GM12878 (cell line): ENCODE measurements around the gene MYO1C.

Experiments used
- BHLHE40 ChIP-seq, 2 experiments: fragments of 450-650 bp in 1 of 2; IDR thresholded peaks; 2 replicates each; pipeline ENCODE4 v1.6.1; 2011 to 2017; ENCODE audit warnings: low read depth in 2 of 2, borderline replicate concordance in 1 of 2, improper control_type of control experiment in 1 of 2, low read length in 1 of 2, mild to moderate bottlenecking in 1 of 2
- CBFB ChIP-seq: IDR thresholded peaks from 2 replicates; pipeline ENCODE4 v1.6.1; 2016; ENCODE audit warnings: antibody characterized with exemption, low read depth
- CTCF ChIP-seq, 3 experiments: IDR thresholded peaks in 2 of 3; conservative IDR thresholded peaks in 1 of 3; 2 replicates each; pipeline ENCODE4 v1.5.1; 2011; ENCODE audit warnings: low read depth in 3 of 3, low read length in 3 of 3, mild to moderate bottlenecking in 3 of 3, control low read depth in 2 of 3, moderate library complexity in 2 of 3, inconsistent platforms in 1 of 3, mixed read lengths in 1 of 3; ENCODE audit not compliant: control insufficient read depth in 2 of 3, insufficient read depth in 1 of 3; ENCODE audit errors: extremely low read depth in 1 of 3
- E2F8 ChIP-seq: fragments of 450-650 bp; IDR thresholded peaks from 2 replicates; pipeline ENCODE4 v1.6.1; 2018; ENCODE audit warnings: mild to moderate bottlenecking, low read depth, moderate library complexity; ENCODE audit not compliant: partially characterized antibody
- IKZF1 ChIP-seq: fragments of 450-650 bp; conservative IDR thresholded peaks from 2 replicates; pipeline ENCODE4 v1.6.1; 2017; ENCODE audit warnings: antibody characterized with exemption, mild to moderate bottlenecking
- MXI1 ChIP-seq: fragments of 150-350 bp; IDR thresholded peaks from 2 replicates; pipeline ENCODE4 v1.6.1; 2011; ENCODE audit warnings: low read depth, mild to moderate bottlenecking, inconsistent platforms, low read length, improper control_type of control experiment
- NFXL1 ChIP-seq: fragments of 450-650 bp; IDR thresholded peaks from 2 replicates; pipeline ENCODE4 v1.6.1; 2017; ENCODE audit warnings: antibody characterized with exemption, mild to moderate bottlenecking, borderline replicate concordance
- POLR2A ChIP-seq: IDR thresholded peaks from 2 replicates; pipeline ENCODE4 v1.6.1; 2011; ENCODE audit warnings: low read depth, mild to moderate bottlenecking, low read length
- POLR2AphosphoS5 ChIP-seq: IDR thresholded peaks from 2 replicates; pipeline ENCODE4 v1.6.1; 2011; ENCODE audit warnings: mild to moderate bottlenecking, low read length, inconsistent platforms
- ZNF24 ChIP-seq: fragments of 450-650 bp; IDR thresholded peaks from 2 replicates; pipeline ENCODE4 v1.6.1; 2017; ENCODE audit warnings: antibody characterized with exemption, mild to moderate bottlenecking
- ZSCAN29 ChIP-seq: fragments of 450-650 bp; IDR thresholded peaks from 2 replicates; pipeline ENCODE4 v1.6.1; 2017; ENCODE audit warnings: mild to moderate bottlenecking, moderate library complexity

GRCh38 chr17:1519678-1520077 lies 27.2 kb upstream of the MYO1C start:
- TF ChIP-seq ZSCAN29 (no peak), POLR2A (no peak), POLR2AphosphoS5 (no peak), CTCF (IDR thresholded peaks at IDR 0.05 in 2 of 3, conservative IDR thresholded peaks at IDR 0.05 in 1 of 3; ENCODE audit: control insufficient read depth in 2 of 3, extremely low read depth in 1 of 3, insufficient read depth in 1 of 3, low read depth in 3 of 3, low read length in 3 of 3) (no peak), MXI1 (no peak), BHLHE40 (IDR thresholded peaks at IDR 0.05; ENCODE audit: borderline replicate concordance in 1 of 2, low read depth in 2 of 2, low read length in 1 of 2) (no peak), IKZF1 (no peak), CBFB (no peak), NFXL1 (no peak), ZNF24 (no peak), E2F8 (no peak)
